A673 (cell line): ENCODE measurements around the gene SEMA6D. TPM values are rescaled to one million over a fixed set of nuclear protein-coding genes. Genes with fewer than 3 reads are reported as not detected.

Source experiments
- BruUV-seq: library from RNA; stranded (reverse); fragments of 400-500 nt; replicated peaks from 2 replicates; lab custom pipeline; 2021; lab: Mats Ljungman, UMichigan
- CTCF ChIA-PET: fragments of 300-600 bp; sonication (Branson Sonifier 250); formaldehyde crosslinking; loops from one replicate; lab custom pipeline; 2022; ENCODE audit warnings: antibody characterized with exemption; lab: Charles Lee
- POLR2A ChIA-PET: fragments of 300-600 bp; sonication (Branson Sonifier 250); formaldehyde crosslinking; loops from one replicate; lab custom pipeline; 2022; ENCODE audit warnings: antibody characterized with exemption; ENCODE audit not compliant: low non-redundant PET; lab: Charles Lee
- DNase-seq: peaks from one replicate; pipeline ENCODE4 v3.0.0-alpha.2; 2015; ENCODE audit warnings: low spot score
- H3K27ac ChIP-seq: fragments of 200-600 bp; sonication (generic); 2 replicates; pipeline ENCODE4 v1.5.1; 2016; ENCODE audit warnings: mixed run types, low read depth, mild to moderate bottlenecking, mixed read lengths, antibody characterized with exemption, low read length; ENCODE audit not compliant: poor library complexity, severe bottlenecking
- H3K27me3 ChIP-seq: fragments of 200-600 bp; sonication (generic); replicated peaks from 2 replicates; pipeline ENCODE4 v1.6.1; 2017; ENCODE audit warnings: mixed run types, low read depth, mild to moderate bottlenecking, mixed read lengths, antibody characterized with exemption, low read length; ENCODE audit not compliant: insufficient read depth, poor library complexity
- H3K36me3 ChIP-seq: fragments of 200-600 bp; sonication (generic); 2 replicates; pipeline ENCODE4 v1.6.1; 2016; ENCODE audit warnings: mixed run types, mild to moderate bottlenecking, mixed read lengths, antibody characterized with exemption, low read length; ENCODE audit not compliant: insufficient read depth, poor library complexity, severe bottlenecking
- H3K4me1 ChIP-seq: fragments of 200-600 bp; sonication (generic); 2 replicates; pipeline ENCODE4 v1.6.1; 2017; ENCODE audit warnings: mixed run types, mild to moderate bottlenecking, mixed read lengths, antibody characterized with exemption, low read length; ENCODE audit not compliant: insufficient read depth, poor library complexity, severe bottlenecking
- H3K4me3 ChIP-seq: fragments of 200-600 bp; sonication (generic); 2 replicates; pipeline ENCODE4 v1.5.1; 2016; ENCODE audit warnings: low read depth, mixed run types, mild to moderate bottlenecking, mixed read lengths, low read length; ENCODE audit not compliant: poor library complexity, severe bottlenecking
- H3K9me3 ChIP-seq: fragments of 200-600 bp; sonication (generic); 2 replicates; pipeline ENCODE4 v1.6.1; 2016; ENCODE audit warnings: mixed run types, low read depth, mild to moderate bottlenecking, mixed read lengths, antibody characterized with exemption, low read length; ENCODE audit not compliant: poor library complexity, severe bottlenecking
- CTCF ChIP-seq: fragments of 300-800, 200-600 bp; sonication (generic); conservative IDR thresholded peaks from 2 replicates; pipeline ENCODE4 v1.5.1; 2017; ENCODE audit warnings: low read depth, mild to moderate bottlenecking, antibody characterized with exemption, low read length, moderate library complexity, mixed read lengths
- EZH2 ChIP-seq: fragments of 200-600 bp; sonication (generic); IDR thresholded peaks from 2 replicates; pipeline ENCODE4 v1.6.1; 2017; ENCODE audit warnings: borderline replicate concordance, low read depth, mild to moderate bottlenecking, mixed read lengths, antibody characterized with exemption, low read length; ENCODE audit not compliant: poor library complexity, severe bottlenecking
- intact Hi-C: fragments of 100-400 bp; cut with micrococcal nuclease; formaldehyde crosslinking; loops from one replicate; pipeline ENCODE4 v1.10.0; 2022; ENCODE audit not compliant: unreplicated experiment
- total RNA-seq: library from RNA; stranded (reverse); gene quantifications from 2 replicates; pipeline ENCODE4 v1.2.3, GENCODE V29; 2021

Gene SEMA6D
- total RNA-seq, 1 experiment from 2014 or later, result 11.0 TPM

DNA sequence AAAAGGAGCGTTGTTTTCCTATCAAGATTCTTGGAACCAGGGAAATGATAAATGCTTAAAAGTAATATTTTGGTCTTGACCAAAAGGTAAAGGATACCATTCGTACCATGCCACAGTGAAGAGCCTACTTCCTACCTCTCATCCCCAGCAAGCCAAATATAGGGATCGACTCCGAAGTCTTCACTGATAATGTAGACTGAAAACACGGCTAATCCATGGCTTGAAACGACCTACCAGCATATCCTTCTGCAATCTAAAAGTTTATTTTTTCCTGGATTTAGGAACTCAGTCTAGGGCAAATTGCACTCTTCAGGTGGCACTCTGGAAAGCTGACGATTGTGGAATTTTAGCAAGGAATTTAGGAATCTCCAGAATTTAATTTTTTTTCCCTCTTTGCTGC is 1.9 kb upstream of the SEMA6D start:
- Histone ChIP-seq H3K4me3 (no peak overlapping the region), H3K36me3 (no peaks in the 10 kb centered on the region), H3K27ac (no peak overlapping the region), H3K27me3 (no peaks in the 10 kb centered on the region), H3K9me3 (no peaks in the 10 kb centered on the region), H3K4me1 (peaks cover 42% of the 10 kb centered on the region)
- no TSS peak for BruUV-seq
- TF ChIP-seq EZH2, result no peak
- TF ChIP-seq CTCF, result no peak
- CTCF ChIA-PET, result no interaction called here
- intact Hi-C loops, result loop anchor here (5.0 to 10.0 kb wide), 4 partner anchors 241 to 569 kb away; no protein-coding TSS in a partner anchor
- DNase-seq, result no peak
- POLR2A ChIA-PET, result no interaction called here

DNA sequence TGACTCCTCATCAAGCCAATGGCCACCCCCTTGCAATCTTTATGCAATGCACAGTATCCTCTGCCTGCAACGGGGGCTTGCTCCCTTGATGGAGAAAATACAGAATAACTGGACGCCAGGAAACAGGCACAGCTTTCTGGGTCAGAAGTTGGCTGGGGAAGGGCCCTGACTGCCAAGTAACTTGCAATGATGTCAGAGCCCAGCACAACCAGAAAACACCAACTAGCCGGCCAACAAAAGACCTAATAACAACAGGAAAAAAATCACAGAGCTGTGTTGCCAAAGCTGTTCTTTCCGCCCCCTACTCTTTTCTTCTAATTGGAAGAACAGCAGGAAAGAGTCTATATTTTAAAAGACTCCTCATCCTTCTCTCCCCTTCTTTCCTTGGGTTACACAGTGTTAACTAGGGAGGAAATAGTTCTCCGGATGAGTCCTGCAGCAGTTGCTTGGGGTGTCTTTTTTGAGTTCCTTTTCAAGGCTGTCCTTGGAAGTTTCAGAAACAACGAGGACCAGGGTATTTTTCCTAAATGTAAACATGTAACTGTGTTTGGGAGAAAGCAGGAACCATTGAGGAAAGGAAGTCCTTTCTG is 1.4 kb upstream of the SEMA6D start:
- Histone ChIP-seq H3K4me1 (peaks cover 47% of the 10 kb centered on the region), H3K9me3 (no peaks in the 10 kb centered on the region), H3K27ac (no peak overlapping the region), H3K4me3 (no peak overlapping the region), H3K27me3 (no peaks in the 10 kb centered on the region), H3K36me3 (no peaks in the 10 kb centered on the region)
- DNase-seq, result no peak
- no peak for TF ChIP-seq EZH2
- no peak for TF ChIP-seq CTCF
- intact Hi-C loops, result loop anchor here (2.0 to 10.0 kb wide), 5 partner anchors 241 to 569 kb away; no protein-coding TSS in a partner anchor
- BruUV-seq, result no TSS peak
- CTCF ChIA-PET, result no interaction called here
- POLR2A ChIA-PET, result no interaction called here

DNA sequence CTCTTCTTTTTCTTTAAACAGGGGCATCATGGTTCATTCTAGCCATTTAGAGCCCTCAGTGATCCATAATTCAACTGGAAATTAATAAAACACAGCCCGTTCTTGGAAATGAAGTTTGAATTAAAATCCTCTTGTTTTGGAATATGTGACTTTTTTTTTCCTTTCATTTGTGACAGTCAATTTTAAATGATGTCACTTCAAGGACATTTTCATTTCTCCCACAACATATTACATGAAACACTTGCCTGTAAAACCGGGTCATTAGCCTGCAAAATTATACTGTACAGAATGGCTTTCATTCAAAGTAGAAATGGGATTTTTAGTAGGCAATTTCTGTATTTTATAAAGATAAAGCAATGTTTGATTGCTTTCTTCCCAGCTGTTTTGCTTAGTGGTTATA is 789 bp upstream of the SEMA6D start:
- Histone ChIP-seq H3K4me3 (peak overlapping the region; percentile 76), H3K36me3 (no peaks in the 10 kb centered on the region), H3K4me1 (peaks cover 51% of the 10 kb centered on the region), H3K9me3 (no peaks in the 10 kb centered on the region), H3K27me3 (no peaks in the 10 kb centered on the region), H3K27ac (peak overlapping the region; percentile 69)
- BruUV-seq, result no TSS peak
- intact Hi-C loops, result loop anchor here (2.0 to 10.0 kb wide), 5 partner anchors 242 to 568 kb away; no protein-coding TSS in a partner anchor
- DNase-seq, result no peak
- ChIA-PET CTCF (interaction anchor here (0.7 to 1.3 kb wide), 3 partner anchors 13 to 521 kb away, joined by 3 read pairs; no protein-coding TSS in a partner anchor), POLR2A (no interaction called here)
- no peak for TF ChIP-seq EZH2
- TF ChIP-seq CTCF, result no peak
